Liver (tissue), 9 donors: Measurements from ENCODE around the gene DFFB. TPM values are rescaled to one million over a fixed set of nuclear protein-coding genes. Genes with fewer than 3 reads are reported as not detected.
"Not testable (repeated sequence)": the region's sequence is repeated elsewhere in the genome, so short reads cannot be mapped to it uniquely, and the experiment has no call there.

Source experiments
- DNase-seq: peaks from one replicate; pipeline ENCODE4 v3.0.0-alpha.2; 2017; ENCODE audit warnings: low spot score
- H3K27ac ChIP-seq, 2 donors: one replicate each; pipeline ENCODE4 v1.7.0; 2013; ENCODE audit warnings: inconsistent platforms in 2 of 2, low read length in 2 of 2, control low read depth in 1 of 2, low read depth in 1 of 2, mild to moderate bottlenecking in 1 of 2
- H3K27me3 ChIP-seq, 4 donors: one replicate each; pipeline versions ENCODE4 v1.6.1 to v1.7.0; 2013; ENCODE audit warnings: low read length in 3 of 4, inconsistent platforms in 1 of 4, mild to moderate bottlenecking in 1 of 4, moderate library complexity in 1 of 4; ENCODE audit not compliant: control insufficient read depth in 4 of 4, insufficient read depth in 4 of 4
- H3K36me3 ChIP-seq, 4 donors: one replicate each; pipeline versions ENCODE4 v1.6.1 to v1.7.0; 2013; ENCODE audit warnings: low read length in 3 of 4, mild to moderate bottlenecking in 3 of 4, low read depth in 1 of 4, moderate library complexity in 1 of 4; ENCODE audit not compliant: control insufficient read depth in 4 of 4, insufficient read depth in 3 of 4
- H3K4me1 ChIP-seq, 4 donors: one replicate each; pipeline versions ENCODE4 v1.6.1 to v1.7.0; 2013; ENCODE audit warnings: low read length in 3 of 4, mild to moderate bottlenecking in 3 of 4, moderate library complexity in 1 of 4; ENCODE audit not compliant: control insufficient read depth in 4 of 4, insufficient read depth in 4 of 4
- H3K4me3 ChIP-seq, 3 donors: one replicate each; pipeline versions ENCODE4 v1.6.1 to v1.7.0; 2013; ENCODE audit warnings: low read length in 3 of 3, control low read depth in 1 of 3, low read depth in 1 of 3, mild to moderate bottlenecking in 1 of 3
- H3K9ac ChIP-seq, 2 donors: one replicate each; pipeline ENCODE4 v1.7.0; 2013; ENCODE audit warnings: low read length in 2 of 2, mild to moderate bottlenecking in 2 of 2, moderate library complexity in 2 of 2, control low read depth in 1 of 2, low read depth in 1 of 2
- H3K9me3 ChIP-seq, 4 donors: one replicate each; pipeline versions ENCODE4 v1.6.1 to v1.7.0; 2013; ENCODE audit warnings: low read length in 3 of 4; ENCODE audit not compliant: control insufficient read depth in 4 of 4
- ATF3 ChIP-seq: IDR thresholded peaks from 2 replicates; pipeline ENCODE4 v1.6.1; 2016; ENCODE audit warnings: antibody characterized with exemption
- FOXA1 ChIP-seq: IDR thresholded peaks from 2 replicates; pipeline ENCODE4 v1.6.1; 2016; ENCODE audit warnings: antibody characterized with exemption
- HNF4A ChIP-seq, 2 donors: conservative IDR thresholded peaks; 2 replicates each; pipeline ENCODE4 v1.6.1; 2016; ENCODE audit warnings: antibody characterized with exemption in 2 of 2, mild to moderate bottlenecking in 2 of 2
- NR2F2 ChIP-seq: IDR thresholded peaks from 2 replicates; pipeline ENCODE4 v1.6.1; 2016; ENCODE audit warnings: antibody characterized with exemption
- REST ChIP-seq: IDR thresholded peaks from 2 replicates; pipeline ENCODE4 v1.6.1; 2016; ENCODE audit warnings: antibody characterized with exemption, mild to moderate bottlenecking
- RXRA ChIP-seq, 2 donors: IDR thresholded peaks; 2 replicates each; pipeline ENCODE4 v1.6.1; 2017 to 2018; ENCODE audit warnings: antibody characterized with exemption in 2 of 2, mild to moderate bottlenecking in 1 of 2
- TAF1 ChIP-seq: conservative IDR thresholded peaks from 2 replicates; pipeline ENCODE4 v1.6.1; 2016; ENCODE audit warnings: antibody characterized with exemption, mild to moderate bottlenecking
- YY1 ChIP-seq: IDR thresholded peaks from 2 replicates; pipeline ENCODE4 v1.6.1; 2016; ENCODE audit warnings: antibody characterized with exemption, mild to moderate bottlenecking
- ZBTB33 ChIP-seq: IDR thresholded peaks from 2 replicates; pipeline ENCODE4 v1.6.1; 2016; ENCODE audit warnings: antibody characterized with exemption
- WGBS: extraction: QIAGEN DNeasy Blood & Tissue Kit; methylation state at CpG from one replicate; pipeline ENCODE4 v1.1.7; 2013; 5-methylcytosine and 5-hydroxymethylcytosine counted together
- polyA plus RNA-seq, 2 donors: library from polyadenylated mRNA; stranded (reverse) in 1 of 2; unstranded in 1 of 2; fragments of 200-250 nt in 1 of 2; fragments of >200 nt in 1 of 2; fragmentation: Nextera tagmentation in 1 of 2; extraction: Ambion mirVana in 1 of 2; gene quantifications; one replicate each; pipeline versions ENCODE4 v1.2.1 to v1.2.3, GENCODE V29; 2013 to 2015
- total RNA-seq, 2 donors: library from RNA; depleted of rRNA; stranded (reverse); fragments of >200 nt; gene quantifications; one replicate each; pipeline ENCODE4 v1.2.3, GENCODE V29; 2014
- donor health status: healthy.
- donor health status: healthy.
- donor health status: healthy.
- donor health status: healthy.
- donor health status: healthy.

The DFFB gene
- total and polyA plus RNA-seq, 4 donors = 0.92 to 6.1 (median 2.9) TPM

GRCh38 chr1:3807769-3808168 lies 49.5 kb upstream of the DFFB start (continued):
- TF ChIP-seq REST = no peak

- no peak for DNase-seq
- no peak overlapping the region for H3K4me3 ChIP-seq
- WGBS = 76% methylated on average over 7 of the region's 7 CpGs
- no peaks in the 10 kb centered on the region for H3K27me3 ChIP-seq
- TF ChIP-seq YY1 = no peak
- no peak for TF ChIP-seq FOXA1
- no peak for TF ChIP-seq NR2F2
- no peak for TF ChIP-seq RXRA (IDR thresholded peaks at IDR 0.05)
- TF ChIP-seq ATF3 = no peak
- TF ChIP-seq TAF1 = no peak
- no peaks in the 10 kb centered on the region for H3K9me3 ChIP-seq
- H3K36me3 ChIP-seq = peaks cover under 1 to 7% (median 4%) of the 10 kb centered on the region in 4 donors
- no peaks in the 10 kb centered on the region for H3K4me1 ChIP-seq
- no peak overlapping the region for H3K27ac ChIP-seq
- no peak overlapping the region for H3K9ac ChIP-seq
Observed at GRCh38 chr1:3809680-3810079, 47.6 kb upstream of the DFFB start.

- not testable (repeated sequence) for DNase-seq
Observed at GRCh38 chr1:3810149-3810761, 47.0 kb upstream of the DFFB start.

GRCh38 chr1:3811595-3811911 lies 45.7 kb upstream of the DFFB start:
- TF ChIP-seq HNF4A (conservative IDR thresholded peaks at IDR 0.05) (no peak), ZBTB33 (no peak), NR2F2 (no peak), TAF1 (no peak), RXRA (IDR thresholded peaks at IDR 0.05) (no peak)
- Histone ChIP-seq H3K9me3 (no peaks in the 10 kb centered on the region), H3K36me3 (peaks cover 3 to 26% (median 9%) of the 10 kb centered on the region in 4 donors), H3K4me3 (no peak overlapping the region), H3K27me3 (no peaks in the 10 kb centered on the region), H3K9ac (no peak overlapping the region), H3K4me1 (no peaks in the 10 kb centered on the region), H3K27ac (no peak overlapping the region)
- 63% methylated on average over 2 of the region's 2 CpGs for WGBS
- no peak for DNase-seq

More at GRCh38 chr1:3810149-3810761, 47.0 kb upstream of the DFFB start:
- peaks cover 3 to 13% (median 8%) of the 10 kb centered on the region in 4 donors for H3K36me3 ChIP-seq
- not testable (repeated sequence) for H3K27me3 ChIP-seq, H3K27ac ChIP-seq, H3K9ac ChIP-seq, H3K4me3 ChIP-seq, H3K4me1 ChIP-seq, H3K9me3 ChIP-seq
- 83% methylated on average over 9 of the region's 9 CpGs for WGBS
